Adrenal gland (tissue), 5 donors: ENCODE measurements around the gene NAGPA.

ENCODE experiments used
- POLR2A ChIP-seq, 2 donors: fragments of 450-650 bp; IDR thresholded peaks; one replicate each; pipeline ENCODE4 v1.6.1; 2017; ENCODE audit warnings: antibody characterized with exemption in 2 of 2, mild to moderate bottlenecking in 2 of 2, moderate library complexity in 1 of 2
- TF ChIP-seq, protein P1 (sequence below), 6 experiments: fragments of 450-650 bp in 4 of 6; fragments of 200-600 bp in 2 of 6; sonication (generic) in 1 of 6; IDR thresholded peaks; 1 replicate in 5 of 6; 2 replicates in 1 of 6; pipeline versions ENCODE4 v1.5.1 to v1.8.0; 2016 to 2021; ENCODE audit warnings: antibody characterized with exemption in 6 of 6, mild to moderate bottlenecking in 2 of 6, moderate library complexity in 1 of 6
- donor health status: DM: no; HTN: no; CAD: no.

DNA sequence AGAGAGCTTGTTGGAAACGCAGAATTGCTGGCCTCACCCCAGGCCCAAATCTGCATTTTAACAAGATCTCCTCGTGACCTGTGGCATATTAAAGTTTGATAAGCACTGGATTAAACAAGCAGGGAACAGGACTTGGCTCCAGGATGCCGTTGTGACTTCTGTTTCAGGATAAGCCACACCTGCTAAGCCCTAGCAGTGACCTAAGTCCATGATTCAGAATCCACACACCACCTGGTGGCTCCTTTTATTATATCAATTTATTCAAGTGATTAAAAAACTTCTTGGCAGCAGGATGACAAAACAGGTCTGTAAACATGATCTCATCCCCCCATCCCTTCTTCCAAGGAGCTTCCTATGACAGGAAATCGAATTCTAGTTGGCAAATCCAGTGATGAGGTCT is 9.1 kb downstream of the NAGPA start:
- TF ChIP-seq, protein P1, sequence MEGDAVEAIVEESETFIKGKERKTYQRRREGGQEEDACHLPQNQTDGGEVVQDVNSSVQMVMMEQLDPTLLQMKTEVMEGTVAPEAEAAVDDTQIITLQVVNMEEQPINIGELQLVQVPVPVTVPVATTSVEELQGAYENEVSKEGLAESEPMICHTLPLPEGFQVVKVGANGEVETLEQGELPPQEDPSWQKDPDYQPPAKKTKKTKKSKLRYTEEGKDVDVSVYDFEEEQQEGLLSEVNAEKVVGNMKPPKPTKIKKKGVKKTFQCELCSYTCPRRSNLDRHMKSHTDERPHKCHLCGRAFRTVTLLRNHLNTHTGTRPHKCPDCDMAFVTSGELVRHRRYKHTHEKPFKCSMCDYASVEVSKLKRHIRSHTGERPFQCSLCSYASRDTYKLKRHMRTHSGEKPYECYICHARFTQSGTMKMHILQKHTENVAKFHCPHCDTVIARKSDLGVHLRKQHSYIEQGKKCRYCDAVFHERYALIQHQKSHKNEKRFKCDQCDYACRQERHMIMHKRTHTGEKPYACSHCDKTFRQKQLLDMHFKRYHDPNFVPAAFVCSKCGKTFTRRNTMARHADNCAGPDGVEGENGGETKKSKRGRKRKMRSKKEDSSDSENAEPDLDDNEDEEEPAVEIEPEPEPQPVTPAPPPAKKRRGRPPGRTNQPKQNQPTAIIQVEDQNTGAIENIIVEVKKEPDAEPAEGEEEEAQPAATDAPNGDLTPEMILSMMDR (IDR thresholded peaks at IDR 0.05) = peak in 4 of 6 experiments; percentile 28 to 37 (median 33)
- TF ChIP-seq POLR2A (IDR thresholded peaks at IDR 0.05) = no peak
